GM12878 (cell line): ENCODE data around the gene C1RL. TPM values are rescaled to one million over a fixed set of nuclear protein-coding genes. Genes with fewer than 3 reads are reported as not detected.

Experiments used
- ATAC-seq: fragments of 200-7000 bp; cut with Tn5 transposase; 3 replicates; pipeline ENCODE4 v1.9.1; 2020; ENCODE audit warnings: mild to moderate bottlenecking, moderate library complexity
- BruUV-seq: library from RNA; stranded (reverse); fragments of 400-500 nt; replicated peaks from 2 replicates; lab custom pipeline; 2021; lab: Mats Ljungman, UMichigan
- CTCF ChIA-PET: fragments of 300-600 bp; sonication (Branson Sonifier 250); formaldehyde crosslinking; extraction: SDS; loops from one replicate; lab custom pipeline; 2021; ENCODE audit warnings: inconsistent platforms; lab: Yijun Ruan, JAX
- POLR2A ChIA-PET: fragments of 350-600 bp; formaldehyde crosslinking; extraction: SDS; loops from one replicate; lab custom pipeline; 2021; ENCODE audit warnings: inconsistent platforms; lab: Charles Lee
- RAD21 ChIA-PET: fragments of 300-600 bp; sonication (Branson Sonifier 250); formaldehyde crosslinking; loops from one replicate; lab custom pipeline; 2023; ENCODE audit warnings: antibody characterized with exemption; ENCODE audit not compliant: unreplicated experiment; lab: Charles Lee
- SMC1A ChIA-PET: fragments of 300-600 bp; sonication (Branson Sonifier 250); formaldehyde crosslinking; loops from one replicate; lab custom pipeline; 2023; ENCODE audit not compliant: unreplicated experiment, uncharacterized antibody; lab: Charles Lee
- DNase-seq: peaks from one replicate; pipeline ENCODE4 v3.0.0-alpha.2; 2011; ENCODE audit warnings: low read depth, low spot score
- FAIRE-seq: peaks from 3 replicates; lab custom pipeline; 2011; peaks lifted over from hg19 to GRCh38; lab: Jason Lieb, UNC
- H2AFZ ChIP-seq: 2 replicates; pipeline ENCODE4 v1.6.0; 2011; ENCODE audit warnings: low read depth, low read length, control low read depth; ENCODE audit not compliant: control insufficient read depth
- H3K27ac ChIP-seq: 2 replicates; pipeline ENCODE4 v1.5.1; 2011; ENCODE audit warnings: control low read depth; ENCODE audit not compliant: control insufficient read depth, insufficient read depth
- H3K27me3 ChIP-seq, 2 experiments: replicated peaks in 1 of 2; 2 replicates each; pipeline versions ENCODE4 v1.6.0 to v1.6.1; 2011; ENCODE audit warnings: low read length in 1 of 2; ENCODE audit not compliant: control insufficient read depth in 2 of 2, insufficient read depth in 2 of 2
- H3K36me3 ChIP-seq, 2 experiments: 2 replicates each; pipeline ENCODE4 v1.5.1; 2011; ENCODE audit warnings: low read length in 1 of 2; ENCODE audit not compliant: control insufficient read depth in 2 of 2, insufficient read depth in 2 of 2
- H3K4me1 ChIP-seq: 2 replicates; pipeline ENCODE4 v1.6.1; 2011; ENCODE audit warnings: mild to moderate bottlenecking, low read length, moderate library complexity, mixed read lengths; ENCODE audit not compliant: control insufficient read depth, insufficient read depth
- H3K4me2 ChIP-seq: 2 replicates; pipeline ENCODE4 v1.6.0; 2011; ENCODE audit warnings: control low read depth; ENCODE audit not compliant: control insufficient read depth, insufficient read depth
- H3K4me3 ChIP-seq: fragments of 200-600 bp; sonication (generic); 2 replicates; pipeline ENCODE4 v1.5.1; 2016
- H3K79me2 ChIP-seq: 2 replicates; pipeline ENCODE4 v1.6.0; 2011; ENCODE audit warnings: low read length; ENCODE audit not compliant: control insufficient read depth, insufficient read depth
- H3K9ac ChIP-seq: 2 replicates; pipeline ENCODE4 v1.8.0; 2011; ENCODE audit warnings: low read length, control low read depth, mixed read lengths; ENCODE audit not compliant: control insufficient read depth, insufficient read depth
- H3K9me3 ChIP-seq: replicated peaks from 3 replicates; pipeline ENCODE4 v1.5.1; 2011; ENCODE audit warnings: mild to moderate bottlenecking, low read length; ENCODE audit not compliant: control insufficient read depth, insufficient read depth
- H4K20me1 ChIP-seq: 2 replicates; pipeline ENCODE4 v1.6.0; 2011; ENCODE audit not compliant: control insufficient read depth, insufficient read depth
- ASH2L ChIP-seq: fragments of 300-600, 200-600 bp; sonication (generic); IDR thresholded peaks from 2 replicates; pipeline ENCODE4 v1.6.1; 2017; ENCODE audit warnings: low read depth, mild to moderate bottlenecking, borderline replicate concordance
- BCL11A ChIP-seq: IDR thresholded peaks from 2 replicates; pipeline ENCODE4 v1.6.1; 2011; ENCODE audit warnings: low read depth, low read length
- BRCA1 ChIP-seq: IDR thresholded peaks from 2 replicates; pipeline ENCODE4 v1.6.1; 2011; ENCODE audit warnings: low read depth, low read length, improper control_type of control experiment
- CBFB ChIP-seq: IDR thresholded peaks from 2 replicates; pipeline ENCODE4 v1.6.1; 2016; ENCODE audit warnings: antibody characterized with exemption, low read depth
- ETV6 ChIP-seq, 2 experiments: fragments of 450-650 bp in 1 of 2; IDR thresholded peaks in 1 of 2; conservative IDR thresholded peaks in 1 of 2; 2 replicates each; pipeline ENCODE4 v1.6.1; 2014; ENCODE audit warnings: antibody characterized with exemption in 1 of 2, borderline replicate concordance in 1 of 2, low read depth in 1 of 2, mild to moderate bottlenecking in 1 of 2, moderate library complexity in 1 of 2
- FOS ChIP-seq: IDR thresholded peaks from 3 replicates; pipeline ENCODE4 v1.6.1; 2011; ENCODE audit warnings: borderline replicate concordance; ENCODE audit not compliant: insufficient read length; ENCODE audit errors: extremely low read depth
- LARP7 ChIP-seq: fragments of 450-650 bp; IDR thresholded peaks from 2 replicates; pipeline ENCODE4 v1.6.1; 2017; ENCODE audit warnings: mild to moderate bottlenecking
- MAX ChIP-seq: IDR thresholded peaks from 2 replicates; pipeline ENCODE4 v1.6.1; 2012; ENCODE audit warnings: low read depth, low read length, improper control_type of control experiment
- MYB ChIP-seq: fragments of 150-350 bp; IDR thresholded peaks from 2 replicates; pipeline ENCODE4 v1.6.1; 2014; ENCODE audit warnings: mild to moderate bottlenecking, low read depth, low read length, borderline replicate concordance
- MYC ChIP-seq: IDR thresholded peaks from 2 replicates; pipeline ENCODE4 v1.6.1; 2011; ENCODE audit warnings: mild to moderate bottlenecking, low read length, moderate library complexity, inconsistent platforms; ENCODE audit not compliant: insufficient read depth, insufficient replicate concordance, insufficient read length, severe bottlenecking
- NKRF ChIP-seq: fragments of 450-650 bp; conservative IDR thresholded peaks from 2 replicates; pipeline ENCODE4 v1.6.1; 2017; ENCODE audit warnings: mild to moderate bottlenecking, moderate library complexity
- POU2F2 ChIP-seq: IDR thresholded peaks from 3 replicates; pipeline ENCODE4 v1.6.1; 2011; ENCODE audit warnings: low read depth, mild to moderate bottlenecking, low read length, borderline replicate concordance
- RUNX3 ChIP-seq: IDR thresholded peaks from 2 replicates; pipeline ENCODE4 v1.6.1; 2012; ENCODE audit warnings: low read length, inconsistent platforms
- TBL1XR1 ChIP-seq: IDR thresholded peaks from 2 replicates; pipeline ENCODE4 v1.6.1; 2012; ENCODE audit warnings: low read depth, low read length, improper control_type of control experiment
- ZSCAN29 ChIP-seq: fragments of 450-650 bp; IDR thresholded peaks from 2 replicates; pipeline ENCODE4 v1.6.1; 2017; ENCODE audit warnings: mild to moderate bottlenecking, moderate library complexity
- WGBS: methylation state at CpG from one replicate; pipeline ENCODE4 v1.1.6; 2016; ENCODE audit warnings: low lambda C conversion rate; ENCODE audit not compliant: insufficient replicate concordance, insufficient coverage; ENCODE audit errors: missing lambda C conversion rate; 5-methylcytosine and 5-hydroxymethylcytosine counted together
- in situ Hi-C: fragments of 300-500 bp; cut with MboI; formaldehyde crosslinking; loops from 9 replicates; pipeline ENCODE4 v1.14.3; 2018; ENCODE audit warnings: mixed read lengths
- intact Hi-C: fragments of 100-400 bp; cut with micrococcal nuclease; formaldehyde crosslinking; loops from one replicate; pipeline ENCODE4 v1.14.2; 2022; ENCODE audit not compliant: unreplicated experiment
- polyA plus RNA-seq, 11 experiments: library from polyadenylated mRNA; depleted of rRNA in 4 of 11; unstranded in 6 of 11; stranded (reverse) in 5 of 11; fragments of >200 nt; fragmentation: Nextera tagmentation in 4 of 11; fragmentation: Illumina TruSeq in 1 of 11; extraction: Ambion mirVana in 4 of 11; extraction: Trizol in 1 of 11; gene quantifications; 1 replicate in 1 of 11; 2 replicates in 10 of 11; pipeline versions ENCODE4 v1.2.1 to v1.2.3, GENCODE V29; 2011 to 2016; ENCODE audit warnings: inconsistent platforms in 2 of 11, missing spikeins in 2 of 11, low read depth in 1 of 11
- total RNA-seq, 4 experiments: library from RNA; depleted of rRNA in 3 of 4; stranded (reverse); fragments of >200 nt in 3 of 4; fragmentation: Illumina TruSeq in 1 of 4; extraction: Trizol in 1 of 4; gene quantifications; 2 replicates each; pipeline versions ENCODE4 v1.2.1 to v1.2.3, GENCODE V29; 2013 to 2021

C1RL gene
- total and polyA plus RNA-seq, 10 of the 15 experiments (the other 5 are each of a cell fraction or from before 2014, with no cell fraction given), result 1.3 to 12.8 (median 8.1) TPM

DNA sequence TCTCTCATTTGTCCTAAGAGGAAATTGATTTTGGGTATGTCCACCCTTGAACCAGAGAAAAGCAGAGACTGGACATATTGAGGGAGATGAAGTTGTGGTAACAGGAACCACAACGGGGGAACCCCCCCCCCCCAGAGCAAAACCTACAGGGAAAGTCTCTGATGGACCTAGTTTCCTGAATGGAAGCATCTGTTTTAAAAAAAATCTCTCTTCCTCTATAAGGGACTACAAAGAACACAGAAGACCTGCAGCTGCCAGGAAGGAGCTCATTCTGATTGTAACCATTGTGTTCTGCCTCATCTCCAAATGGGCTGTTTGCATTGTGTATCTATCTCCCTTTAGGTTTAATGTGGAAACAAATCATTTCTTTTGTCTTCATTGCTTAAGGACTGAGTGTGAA lies 35.1 kb downstream of the C1RL start:
- BruUV-seq, result no TSS peak
- in situ Hi-C loops, result no loop called here
- intact Hi-C loops, result no loop called here
- CTCF ChIA-PET, result interaction anchor here (1.1 kb wide), 1 partner anchor 39 kb away, joined by 6 read pairs; no protein-coding TSS in a partner anchor
- RAD21 ChIA-PET, result no interaction called here
- SMC1A ChIA-PET, result no interaction called here
- H4K20me1 ChIP-seq, result no peaks in the 10 kb centered on the region
- 0% methylated on average over 1 of the region's 1 CpG for WGBS
- H3K9me3 ChIP-seq, result no peaks in the 10 kb centered on the region
- FAIRE-seq (no peak), DNase-seq (no peak), ATAC-seq (no peak)
- H3K4me2 ChIP-seq, result no peak overlapping the region
- H3K4me3 ChIP-seq, result no peak overlapping the region
- no peaks in the 10 kb centered on the region for H3K27me3 ChIP-seq
- H3K9ac ChIP-seq, result no peak overlapping the region
- no peaks in the 10 kb centered on the region for H3K36me3 ChIP-seq
- H3K79me2 ChIP-seq, result no peaks in the 10 kb centered on the region
- H2AFZ ChIP-seq, result no peak overlapping the region
- TF ChIP-seq MYB (no peak), RUNX3 (no peak), NKRF (no peak), BRCA1 (no peak), CBFB (no peak), ETV6 (conservative IDR thresholded peaks at IDR 0.05 in 1 of 2, IDR thresholded peaks at IDR 0.05 in 1 of 2; ENCODE audit: borderline replicate concordance in 1 of 2, low read depth in 1 of 2) (no peak), ASH2L (no peak), MAX (no peak), BCL11A (no peak), ZSCAN29 (no peak), TBL1XR1 (no peak), LARP7 (no peak), POU2F2 (no peak), FOS (no peak), MYC (no peak)
- H3K27ac ChIP-seq, result no peak overlapping the region
- POLR2A ChIA-PET, result no interaction called here
- no peaks in the 10 kb centered on the region for H3K4me1 ChIP-seq
